Activated CD8-positive, alpha-beta T cell treated with anti-CD3 and anti-CD28 coated beads for 36 hours (primary cell): Measurements from ENCODE around the gene FRMD5. TPM values are rescaled to one million over a fixed set of nuclear protein-coding genes. Genes with fewer than 3 reads are reported as not detected.

Source experiments
- ATAC-seq: fragments of 200-7000 bp; cut with Tn5 transposase; one replicate; pipeline ENCODE4 v1.10.0; 2021; ENCODE audit warnings: mild to moderate bottlenecking, moderate library complexity
- CTCF ChIA-PET: fragments of 350-600 bp; sonication (Branson Sonifier 250); formaldehyde crosslinking; loops from one replicate; lab custom pipeline; 2021; ENCODE audit warnings: antibody characterized with exemption; lab: Charles Lee
- POLR2A ChIA-PET: fragments of 350-600 bp; sonication (Branson Sonifier 250); formaldehyde crosslinking; loops from one replicate; lab custom pipeline; 2021; ENCODE audit warnings: antibody characterized with exemption; lab: Charles Lee
- DNase-seq: peaks from one replicate; pipeline ENCODE4 v3.0.0-alpha.2; 2020
- H3K27ac Mint-ChIP-seq: one replicate; pipeline ENCODE4 v1.8.0; 2021; ENCODE audit warnings: mild to moderate bottlenecking, mixed read lengths
- H3K27me3 Mint-ChIP-seq: one replicate; pipeline ENCODE4 v1.8.0; 2021; ENCODE audit warnings: mixed read lengths
- H3K36me3 Mint-ChIP-seq: one replicate; pipeline ENCODE4 v1.8.0; 2021; ENCODE audit warnings: low read depth, mixed read lengths
- H3K4me1 Mint-ChIP-seq: one replicate; pipeline ENCODE4 v1.8.0; 2021; ENCODE audit warnings: low read depth, mixed read lengths
- H3K4me3 Mint-ChIP-seq: one replicate; pipeline ENCODE4 v1.8.0; 2021; ENCODE audit warnings: mild to moderate bottlenecking, moderate library complexity, mixed read lengths
- H3K9me3 Mint-ChIP-seq: one replicate; pipeline ENCODE4 v1.8.0; 2021; ENCODE audit warnings: mixed read lengths
- CTCF ChIP-seq: fragments of 200-600 bp; IDR thresholded peaks from one replicate; pipeline ENCODE4 v1.8.0; 2022; ENCODE audit warnings: antibody characterized with exemption, mild to moderate bottlenecking
- intact Hi-C: fragments of 100-400 bp; cut with micrococcal nuclease; formaldehyde crosslinking; loops from one replicate; pipeline ENCODE4 v1.10.0; 2022
- total RNA-seq, 2 experiments: library from RNA; stranded (reverse); gene quantifications; one replicate each; pipeline ENCODE4 v1.2.3, GENCODE V29; 2021

Gene FRMD5
- total RNA-seq, 2 experiments from 2014 or later: 0.23 to 0.25 TPM

DNA sequence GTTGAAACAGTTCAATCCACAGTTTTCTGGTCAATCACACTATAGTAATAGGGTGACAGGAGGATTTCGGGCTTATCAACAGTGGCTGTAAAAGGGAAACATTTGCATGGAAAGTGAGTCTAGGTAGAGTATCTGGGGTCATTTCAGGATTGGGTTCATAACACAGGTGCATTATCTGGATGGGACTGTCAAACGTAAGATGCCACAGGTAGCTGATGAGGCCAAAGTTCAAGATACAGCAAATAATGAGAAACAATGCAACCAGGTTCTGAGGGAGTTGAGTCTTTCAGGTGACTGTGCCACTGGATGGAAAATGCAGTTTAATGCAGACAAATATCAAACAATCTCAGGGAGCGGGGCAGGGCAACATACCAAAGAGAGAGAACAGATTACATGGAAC is 306.0 kb downstream of the FRMD5 start:
- peaks cover 5% of the 10 kb centered on the region for H3K4me1 Mint-ChIP-seq
- intact Hi-C loops: no loop called here
- no peak for ATAC-seq

DNA sequence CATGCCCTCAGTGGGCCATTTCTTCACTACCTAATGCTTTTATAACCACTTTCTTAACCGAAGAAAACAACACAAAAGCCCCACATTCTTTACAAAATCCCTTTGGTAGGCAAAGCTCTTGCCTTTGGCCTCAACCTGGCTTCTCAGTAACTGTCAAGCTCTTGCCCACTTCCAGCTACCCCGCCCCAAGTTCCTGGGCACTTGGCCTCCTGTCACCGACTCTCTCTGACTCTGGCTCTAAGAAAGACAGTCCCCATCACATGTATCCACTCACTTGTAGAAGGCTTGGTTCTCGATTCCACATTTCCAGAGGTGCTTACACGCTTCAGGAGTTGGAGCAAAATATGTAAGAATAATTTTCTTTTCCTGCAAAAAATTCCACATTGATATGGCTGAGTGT is 307.2 kb downstream of the FRMD5 start:
- Mint-ChIP-seq H3K27ac (no peak overlapping the region), H3K4me3 (no peak overlapping the region), H3K36me3 (peaks cover 14% of the 10 kb centered on the region), H3K27me3 (no peaks in the 10 kb centered on the region), H3K4me1 (peaks cover 5% of the 10 kb centered on the region), H3K9me3 (no peaks in the 10 kb centered on the region)
- ATAC-seq (no peak), DNase-seq (no peak)
- intact Hi-C loops: no loop called here
- ChIA-PET CTCF (interaction anchor here (0.6 to 1.4 kb wide), 2 partner anchors 333 to 414 kb away, joined by 3 to 4 read pairs; no protein-coding TSS in a partner anchor), POLR2A (interaction anchor here (0.6 to 1.2 kb wide), 3 partner anchors 9 to 658 kb away, joined by 3 to 5 read pairs (median 3); no protein-coding TSS in a partner anchor)
- TF ChIP-seq CTCF: no peak

More for the DNA sequence above, 306.0 kb downstream of the FRMD5 start:
- Mint-ChIP-seq H3K4me3 (no peak overlapping the region), H3K9me3 (no peaks in the 10 kb centered on the region), H3K36me3 (peaks cover 6% of the 10 kb centered on the region), H3K27me3 (no peaks in the 10 kb centered on the region), H3K27ac (no peak overlapping the region)
- TF ChIP-seq CTCF: no peak
- ChIA-PET POLR2A (no interaction called here), CTCF (interaction anchor here (1.0 kb wide), 1 partner anchor 14 kb away, joined by 3 read pairs; no protein-coding TSS in a partner anchor)
- no peak for DNase-seq

DNA sequence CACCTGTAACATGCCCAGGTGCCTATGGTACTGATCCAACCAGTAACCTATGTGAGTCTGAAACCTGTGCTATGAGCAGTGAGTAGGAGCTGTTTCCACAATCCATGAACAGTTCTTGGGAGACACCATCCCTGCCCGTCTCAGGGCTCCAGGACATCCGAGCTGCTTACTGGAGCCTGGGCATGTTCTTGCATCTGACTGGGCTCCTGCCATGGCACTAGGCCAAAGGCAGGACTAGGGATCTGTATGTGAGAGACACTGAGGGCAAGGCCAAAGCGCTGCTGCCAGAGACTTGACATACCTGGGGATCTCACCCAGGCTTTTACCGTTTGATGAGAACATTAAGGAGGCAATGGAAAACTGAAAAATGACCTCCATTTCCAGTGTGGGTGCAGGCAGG is 308.5 kb downstream of the FRMD5 start:
- CTCF ChIA-PET: interaction anchor here (1.2 to 1.4 kb wide), 2 partner anchors 17 to 28 kb away, joined by 3 to 4 read pairs; no protein-coding TSS in a partner anchor
- ATAC-seq: no peak
- Mint-ChIP-seq H3K4me3 (no peak overlapping the region), H3K9me3 (no peaks in the 10 kb centered on the region), H3K36me3 (peaks cover 23% of the 10 kb centered on the region), H3K4me1 (peaks cover 5% of the 10 kb centered on the region), H3K27me3 (no peaks in the 10 kb centered on the region), H3K27ac (no peak overlapping the region)
- no peak for TF ChIP-seq CTCF
- intact Hi-C loops: no loop called here
- POLR2A ChIA-PET: interaction anchor here (1.2 to 1.3 kb wide), 2 partner anchors 16 to 32 kb away, joined by 3 read pairs; no protein-coding TSS in a partner anchor
- DNase-seq: no peak

DNA sequence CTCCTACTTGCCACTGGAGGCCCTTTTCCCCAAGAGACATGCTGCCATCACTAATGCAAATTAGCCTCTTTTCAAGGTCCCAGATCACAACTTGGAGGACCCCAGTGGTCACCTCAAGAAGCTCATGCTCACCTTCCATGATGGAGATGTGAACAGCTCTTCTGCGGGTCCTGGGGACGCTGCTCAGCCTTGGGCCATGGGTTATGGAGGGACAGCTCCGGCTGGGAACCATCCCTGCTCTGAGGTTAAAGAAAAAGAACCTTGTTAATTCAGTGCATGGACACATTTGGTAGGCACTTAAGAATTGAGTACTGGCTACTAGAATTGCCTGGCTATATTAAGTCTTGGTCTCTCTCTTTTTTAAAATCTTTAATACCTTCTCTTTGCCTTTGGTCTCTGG is 311.5 kb downstream of the FRMD5 start:
- Mint-ChIP-seq H3K4me3 (no peak overlapping the region), H3K27me3 (no peaks in the 10 kb centered on the region), H3K4me1 (peaks cover 5% of the 10 kb centered on the region), H3K27ac (no peak overlapping the region), H3K9me3 (no peaks in the 10 kb centered on the region), H3K36me3 (peaks cover 34% of the 10 kb centered on the region)
- intact Hi-C loops: no loop called here
- ChIA-PET POLR2A (interaction anchor here (1.5 kb wide), 1 partner anchor 15 kb away, joined by 3 read pairs; no protein-coding TSS in a partner anchor), CTCF (no interaction called here)
- ATAC-seq: no peak
- no peak for TF ChIP-seq CTCF
- no peak for DNase-seq

DNA sequence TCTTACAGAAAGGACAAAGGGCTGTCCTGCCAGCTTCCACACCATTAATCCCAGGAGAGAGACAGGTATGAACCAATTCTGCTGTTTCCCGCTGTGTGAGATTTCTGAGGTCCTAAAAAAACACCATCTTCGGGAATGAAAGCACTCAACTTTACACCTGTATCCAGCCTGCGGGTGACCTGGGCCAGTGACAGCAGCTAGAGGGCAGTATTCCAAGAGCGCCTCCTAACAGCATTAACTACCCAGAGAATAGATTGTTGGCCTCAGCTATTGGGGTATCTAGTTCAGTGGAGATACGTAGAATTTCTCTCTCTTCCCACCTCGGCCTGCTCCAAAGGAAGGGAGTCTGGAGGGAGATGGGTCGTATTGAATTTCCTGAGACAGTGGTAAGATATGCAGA is 313.1 kb downstream of the FRMD5 start:
- H3K4me1 Mint-ChIP-seq: peaks cover 5% of the 10 kb centered on the region
- no peak overlapping the region for H3K4me3 Mint-ChIP-seq
- intact Hi-C loops: no loop called here
- DNase-seq (no peak), ATAC-seq (no peak)
- TF ChIP-seq CTCF: no peak
- H3K9me3 Mint-ChIP-seq: no peaks in the 10 kb centered on the region
- H3K36me3 Mint-ChIP-seq: peaks cover 37% of the 10 kb centered on the region
- H3K27ac Mint-ChIP-seq: no peak overlapping the region
- H3K27me3 Mint-ChIP-seq: no peaks in the 10 kb centered on the region
- ChIA-PET CTCF (interaction anchor here (1.0 to 2.0 kb wide), 4 partner anchors 9 to 22 kb away, joined by 3 to 6 read pairs (median 4); no protein-coding TSS in a partner anchor), POLR2A (interaction anchor here (1.5 kb wide), 1 partner anchor 14 kb away, joined by 3 read pairs; no protein-coding TSS in a partner anchor)
